KOPT-K1 (cell line): ENCODE measurements around the gene HACL1.
A peak's percentile ranks its signal among the peaks of the same experiment; 100 is the strongest.
"Not testable (repeated sequence)": the region's sequence is repeated elsewhere in the genome, so short reads cannot be mapped to it uniquely, and the experiment has no call there.

Source experiments
- H3K27ac ChIP-seq: fragments of 200-600 bp; sonication (generic); 2 replicates; pipeline ENCODE4 v1.5.1; 2016; ENCODE audit warnings: antibody characterized with exemption, mild to moderate bottlenecking, low read depth, low read length; ENCODE audit not compliant: poor library complexity, severe bottlenecking
- H3K36me3 ChIP-seq: fragments of 200-600 bp; sonication (generic); 2 replicates; pipeline ENCODE4 v1.5.1; 2017; ENCODE audit warnings: antibody characterized with exemption, mild to moderate bottlenecking, low read length, moderate library complexity; ENCODE audit not compliant: insufficient read depth
- H3K9me3 ChIP-seq: fragments of 200-600 bp; sonication (generic); 2 replicates; pipeline ENCODE4 v1.5.1; 2017; ENCODE audit warnings: antibody characterized with exemption, low read length, mild to moderate bottlenecking; ENCODE audit not compliant: insufficient read depth, poor library complexity, severe bottlenecking

Gene HACL1

DNA sequence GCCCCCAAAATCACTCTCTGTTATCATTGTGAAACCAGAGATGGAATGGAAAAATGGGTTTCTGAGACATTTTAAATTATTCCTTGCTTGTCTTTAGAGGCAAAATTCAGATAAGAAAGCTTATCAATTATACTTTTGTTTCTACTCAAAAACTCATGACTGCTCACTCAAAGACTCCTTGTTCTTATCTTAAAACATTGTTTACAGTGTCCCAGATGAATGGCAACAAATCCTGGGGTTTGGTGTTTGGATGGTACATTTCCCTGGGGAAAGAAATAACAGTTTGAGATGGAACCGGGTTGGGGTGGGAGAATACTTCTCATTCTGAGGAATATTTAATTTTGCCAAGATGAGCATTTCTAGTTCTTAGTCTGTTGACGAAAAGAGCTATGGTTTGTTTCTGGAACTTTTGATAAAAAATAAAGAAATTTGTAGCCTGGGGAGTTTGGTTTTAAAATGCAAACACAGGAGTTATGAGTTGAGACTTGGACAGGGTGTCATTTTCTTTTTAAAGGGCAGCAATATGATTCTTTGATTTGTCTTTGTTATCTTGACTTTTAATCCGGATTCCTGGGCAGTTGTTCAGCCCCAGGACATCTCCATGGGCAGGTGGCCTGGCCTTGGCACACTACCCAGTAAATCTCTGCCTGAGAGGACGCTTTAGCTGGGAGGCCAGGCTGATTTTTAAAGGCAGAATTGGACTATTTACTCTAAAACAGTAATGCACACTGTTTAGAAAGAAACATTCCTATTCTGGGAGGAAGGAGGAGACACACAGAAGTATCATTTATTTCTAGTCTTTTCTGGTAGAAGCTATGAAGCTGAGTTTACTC, 32.6 kb upstream of the HACL1 start:
- no peaks in the 10 kb centered on the region for H3K36me3 ChIP-seq
- no peak overlapping the region for H3K27ac ChIP-seq
- H3K9me3 ChIP-seq = no peaks in the 10 kb centered on the region

- H3K36me3 ChIP-seq = no peaks in the 10 kb centered on the region
- H3K27ac ChIP-seq = no peak overlapping the region
- no peaks in the 10 kb centered on the region for H3K9me3 ChIP-seq
Observed at GRCh38 chr3:15633159-15633558, 31.8 kb upstream of the HACL1 start.

DNA sequence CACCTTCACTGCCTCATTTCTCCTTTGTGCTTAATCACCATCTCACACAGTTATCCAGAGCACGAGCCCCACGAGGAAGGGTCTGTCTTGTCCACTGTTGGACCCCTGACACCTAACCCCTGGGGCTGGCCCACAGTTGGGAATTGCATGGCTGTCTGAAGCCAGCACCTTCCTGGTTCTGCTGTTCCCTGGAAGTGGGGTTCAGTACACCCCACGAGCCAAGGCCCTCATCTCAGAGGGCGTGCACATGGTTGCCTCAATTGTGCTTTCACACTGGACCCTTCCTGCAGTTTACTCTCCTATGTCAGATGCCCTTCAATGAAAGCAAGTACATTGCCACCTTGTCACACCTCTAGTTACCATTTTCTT, 30.8 kb upstream of the HACL1 start:
- no peak overlapping the region for H3K27ac ChIP-seq
- no peaks in the 10 kb centered on the region for H3K36me3 ChIP-seq
- H3K9me3 ChIP-seq = no peaks in the 10 kb centered on the region

DNA sequence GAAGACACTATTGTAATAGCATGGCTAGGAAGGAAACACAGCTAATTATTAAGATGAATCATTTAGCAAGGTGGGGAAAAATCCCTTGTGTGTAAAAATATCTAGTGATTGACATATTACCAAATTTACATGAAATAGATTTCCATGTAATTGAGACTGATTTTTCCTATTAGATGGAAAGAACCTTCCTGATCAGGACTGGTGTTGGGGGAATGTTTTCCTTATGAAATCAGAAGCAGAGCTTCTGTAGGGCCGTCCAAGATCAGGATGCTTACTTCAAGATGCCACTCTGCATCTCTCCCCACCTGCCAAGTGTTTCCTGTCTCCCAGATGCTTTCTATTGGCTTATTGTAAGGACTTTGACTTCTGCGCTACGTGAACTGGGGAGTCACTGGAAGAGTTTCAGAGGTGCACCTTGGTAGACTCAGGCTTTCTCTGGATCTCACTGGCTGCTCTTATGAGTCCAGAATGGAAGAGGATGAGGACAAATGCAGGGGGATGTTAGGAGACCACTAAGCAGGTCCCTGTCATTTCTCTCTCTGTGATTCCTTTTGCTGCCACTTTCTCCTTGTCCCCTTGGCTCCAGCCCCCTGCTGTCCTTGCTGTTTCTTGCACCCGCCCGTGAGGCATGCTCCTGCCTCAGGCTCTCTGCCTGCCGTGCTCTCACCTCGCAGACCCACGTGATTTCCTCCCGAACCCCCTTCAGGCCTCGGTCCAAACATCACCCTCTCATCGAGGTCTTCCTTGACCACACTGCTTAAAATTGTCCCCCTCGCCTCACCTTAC, 30.2 kb upstream of the HACL1 start:
- H3K27ac ChIP-seq = no peak overlapping the region
- H3K36me3 ChIP-seq = no peaks in the 10 kb centered on the region
- H3K9me3 ChIP-seq = no peaks in the 10 kb centered on the region

DNA sequence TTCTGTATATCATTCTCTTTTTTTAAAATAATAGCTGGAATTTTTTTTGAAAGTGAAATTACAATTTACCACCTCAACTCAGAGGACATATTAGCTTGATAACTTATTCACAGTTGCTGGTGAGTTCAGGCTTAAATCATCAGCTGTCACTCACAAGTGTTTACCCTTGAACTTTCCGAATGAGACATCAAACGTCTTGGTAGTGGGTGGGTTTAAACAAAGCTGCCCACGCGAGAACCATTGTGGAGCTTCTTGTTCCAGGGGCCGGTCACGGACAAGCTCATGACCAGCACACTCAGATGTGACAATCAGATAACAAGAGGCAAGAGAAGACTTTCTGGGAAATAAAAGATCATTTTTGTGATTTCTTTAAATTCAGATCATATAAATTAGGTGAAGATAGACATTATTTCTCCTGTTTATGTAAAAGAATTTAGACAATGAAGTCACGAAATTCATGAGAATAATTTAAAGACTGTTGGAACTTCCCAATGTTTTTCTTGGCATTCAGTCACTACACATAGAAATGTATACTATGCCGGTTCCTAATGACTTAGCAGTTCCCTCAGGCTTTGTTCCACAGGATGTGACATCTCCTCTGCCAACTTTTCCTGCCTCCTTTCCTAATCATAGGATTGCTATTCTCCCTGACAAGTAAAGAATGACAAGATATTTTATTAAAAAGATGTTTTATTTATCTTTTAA, 29.4 kb upstream of the HACL1 start:
- Histone ChIP-seq H3K36me3 (no peaks in the 10 kb centered on the region), H3K27ac (peak overlapping the region; percentile 16), H3K9me3 (no peaks in the 10 kb centered on the region)

DNA sequence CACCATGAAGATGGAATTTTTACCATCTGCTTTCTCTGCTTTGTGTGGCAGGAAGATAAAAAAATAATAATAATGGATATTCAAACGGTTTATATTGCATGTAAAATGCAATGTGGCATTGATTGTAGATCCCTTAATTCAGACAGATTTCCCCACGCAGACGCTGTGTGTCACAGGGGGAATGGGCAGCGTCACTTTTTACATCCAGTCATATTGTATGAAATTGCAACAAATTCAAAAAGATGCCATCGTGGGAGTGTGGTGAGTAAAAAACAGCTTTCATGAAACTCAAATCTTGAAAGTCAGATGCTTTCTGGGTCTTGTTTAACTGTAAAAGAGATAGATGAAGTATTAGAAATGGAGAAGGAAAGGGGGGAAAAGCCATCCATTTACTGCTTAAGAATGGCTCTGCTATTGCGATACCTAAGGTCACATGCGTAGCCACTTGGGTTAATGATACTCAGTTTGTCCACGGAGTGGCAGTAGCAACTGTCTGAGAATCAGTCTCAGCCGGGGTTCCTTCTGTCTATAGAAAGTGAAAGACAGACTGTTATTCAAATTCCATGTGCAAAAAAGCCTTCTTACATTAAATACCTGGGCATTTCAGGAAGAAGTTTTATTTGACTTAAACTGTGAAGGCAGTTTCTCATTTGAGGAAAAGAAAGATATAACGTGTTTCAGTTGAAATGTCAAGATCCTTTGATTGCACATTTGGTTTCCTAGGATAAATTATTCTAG, 28.7 kb upstream of the HACL1 start:
- H3K36me3 ChIP-seq = no peaks in the 10 kb centered on the region
- H3K9me3 ChIP-seq = peaks cover under 1% of the 10 kb centered on the region
- H3K27ac ChIP-seq = peak overlapping the region; percentile 16

GRCh38 chr3:15628967-15629366, 27.6 kb upstream of the HACL1 start:
- H3K36me3 ChIP-seq = no peaks in the 10 kb centered on the region
- H3K9me3 ChIP-seq = peaks cover 4% of the 10 kb centered on the region
- no peak overlapping the region for H3K27ac ChIP-seq

GRCh38 chr3:15623535-15624440, 22.4 kb upstream of the HACL1 start:
- Histone ChIP-seq H3K36me3 (no peaks in the 10 kb centered on the region), H3K9me3 (peaks cover 47% of the 10 kb centered on the region), H3K27ac (no peak overlapping the region)

- H3K27ac ChIP-seq, H3K36me3 ChIP-seq: not testable (repeated sequence)
- H3K9me3 ChIP-seq = peaks cover 51% of the 10 kb centered on the region
Observed at GRCh38 chr3:15619659-15620464, 18.5 kb upstream of the HACL1 start.

DNA sequence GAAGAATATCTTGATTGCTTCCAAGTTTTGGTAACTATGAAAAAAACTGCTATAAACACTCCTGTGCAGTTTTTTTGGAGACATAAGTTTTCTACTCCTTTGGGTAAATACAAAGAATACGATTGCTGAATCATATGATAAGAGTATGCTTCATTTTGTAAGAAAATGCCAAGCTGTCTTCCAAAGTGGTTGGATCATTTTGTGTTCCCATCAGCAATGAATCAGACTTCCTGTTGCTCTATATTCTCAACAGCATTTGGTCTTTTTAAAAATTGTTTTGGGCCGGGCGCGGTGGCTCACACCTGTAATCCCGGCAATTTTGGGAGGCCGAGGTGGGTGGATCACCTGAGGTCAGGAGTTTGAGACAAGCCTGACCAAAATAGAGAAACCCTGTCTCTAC, 14.7 kb upstream of the HACL1 start:
- H3K9me3 ChIP-seq = peaks cover 28% of the 10 kb centered on the region
- no peaks in the 10 kb centered on the region for H3K36me3 ChIP-seq
- H3K27ac ChIP-seq = no peak overlapping the region

- no peak overlapping the region for H3K27ac ChIP-seq
- H3K9me3 ChIP-seq = peaks cover 17% of the 10 kb centered on the region
Observed at GRCh38 chr3:15614958-15615357, 13.6 kb upstream of the HACL1 start.

DNA sequence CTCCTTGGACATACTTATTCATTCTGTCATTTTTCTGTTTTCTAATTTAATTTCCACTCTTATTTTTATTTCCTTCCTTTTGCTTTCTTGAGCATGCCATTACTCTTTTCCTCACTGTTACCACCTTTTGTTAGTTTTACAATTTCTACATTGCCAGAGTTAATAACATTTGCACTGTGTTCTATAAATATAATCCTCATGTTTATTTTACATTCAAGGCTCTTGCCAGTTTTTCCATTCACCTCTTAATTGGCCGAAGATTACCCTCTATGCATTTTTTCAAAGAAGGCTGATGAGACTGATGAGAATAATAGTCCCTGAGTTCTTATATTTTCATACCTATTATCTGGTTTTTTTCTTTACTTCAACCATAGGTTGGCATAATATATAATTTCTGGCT, 10.6 kb upstream of the HACL1 start:
- no peaks in the 10 kb centered on the region for H3K9me3 ChIP-seq
- H3K27ac ChIP-seq = no peak overlapping the region
- H3K36me3 ChIP-seq = no peaks in the 10 kb centered on the region

More at GRCh38 chr3:15614958-15615357, 13.6 kb upstream of the HACL1 start:
- no peaks in the 10 kb centered on the region for H3K36me3 ChIP-seq

DNA sequence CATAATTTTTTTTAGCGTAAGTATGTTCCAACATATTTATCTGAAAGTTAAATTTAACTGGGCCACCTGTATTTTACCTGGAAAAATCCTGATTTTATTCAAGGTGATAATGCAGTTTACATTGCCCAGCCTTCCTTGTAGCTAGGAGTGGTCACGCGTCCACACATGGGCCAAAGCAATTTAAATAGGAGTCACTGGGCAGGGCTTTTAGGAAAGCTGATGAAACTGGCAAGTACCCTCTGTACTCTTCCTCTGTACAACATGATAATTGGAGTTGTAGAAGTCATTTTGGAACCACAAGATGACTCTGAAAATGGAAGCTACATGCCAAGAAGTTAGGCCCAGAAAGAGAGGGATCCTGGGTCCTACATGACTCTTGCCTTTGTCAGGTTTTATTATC, 9.6 kb upstream of the HACL1 start:
- Histone ChIP-seq H3K36me3 (no peaks in the 10 kb centered on the region), H3K27ac (no peak overlapping the region), H3K9me3 (no peaks in the 10 kb centered on the region)
